ENCODE measurements around the gene SORCS2. TPM values are rescaled to one million over a fixed set of nuclear protein-coding genes. Genes with fewer than 3 reads are reported as not detected.
A peak's percentile ranks its signal among the peaks of the same experiment; 100 is the strongest.

Gene SORCS2
- total and polyA plus RNA-seq, 2 of the 8 experiments (the other 6 are each of a cell fraction or from before 2014, with no cell fraction given): 0.36 to 1.8 TPM

DNA sequence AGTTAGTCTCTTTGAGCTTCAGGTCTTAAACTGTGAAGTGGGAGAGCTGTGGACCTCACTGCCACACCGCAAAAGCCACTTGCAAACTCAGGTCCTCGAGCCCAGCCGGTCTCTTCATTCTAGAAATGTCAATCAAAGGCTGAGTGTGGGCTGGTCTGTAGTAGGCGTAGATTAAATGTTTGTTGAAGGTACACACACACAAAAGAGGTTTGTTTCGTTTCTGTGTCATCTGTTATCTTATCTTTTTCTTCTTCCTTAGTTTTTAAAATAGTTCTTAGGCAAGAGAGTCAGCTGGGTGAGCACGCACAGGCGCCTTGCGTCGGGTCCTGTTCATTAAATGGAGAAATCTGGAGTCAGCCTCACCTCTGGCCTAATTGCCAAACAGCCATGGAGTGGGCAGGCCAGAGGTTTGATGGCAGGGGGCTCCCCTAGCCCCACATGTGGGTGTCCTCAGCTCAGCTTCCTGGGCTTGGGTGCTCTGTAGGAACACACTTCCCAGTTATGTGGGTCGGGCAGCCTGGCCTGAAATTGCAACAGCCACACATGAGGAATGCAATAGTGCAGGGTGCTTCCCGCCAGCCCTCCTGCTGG, 243.2 kb downstream of the SORCS2 start:
- Histone ChIP-seq H2BK15ac (ENCODE audit: low read length) (no peak overlapping the region), H4K8ac (ENCODE audit: extremely low read depth, insufficient read depth, low read length) (no peak overlapping the region), H3K23ac (ENCODE audit: insufficient read length) (no peak overlapping the region), H3K36me3 (ENCODE audit: control insufficient read depth in 2 of 4, insufficient read depth in 4 of 4, low read length in 3 of 4) (no peaks in the 10 kb centered on the region), H2BK120ac (replicated peaks; ENCODE audit: low read depth, low read length) (peak overlapping the region; percentile 34), H3K4me2 (ENCODE audit: insufficient read depth in 1 of 2, low read depth in 2 of 2, low read length in 2 of 2) (no peak overlapping the region), H3K27ac (ENCODE audit: low read depth, low read length) (no peak overlapping the region), H3K79me1 (ENCODE audit: low read depth, low read length) (no peaks in the 10 kb centered on the region), H2AK5ac (ENCODE audit: low read depth, low read length) (no peak overlapping the region), H4K91ac (replicated peaks; ENCODE audit: insufficient read length, low read length) (no peak overlapping the region), H3K4me1 (replicated peaks in 1 of 4; ENCODE audit: control insufficient read depth in 3 of 4, insufficient read depth in 4 of 4, low read length in 3 of 4) (peaks cover 0 to 7% (median 6%) of the 10 kb centered on the region in 4 experiments; a peak in 4 of 7 replicates), H3K9me3 (ENCODE audit: insufficient read depth in 2 of 2, low read depth in 1 of 2, low read length in 1 of 2) (0 out of 4 replicates have a peak, but pooled peaks cover 0 to 9% of the 10 kb centered on the region in 2 experiments), H3K56ac (replicated peaks; ENCODE audit: insufficient read length, low read depth, low read length) (no peak overlapping the region), H3K27me3 (replicated peaks in 1 of 4; ENCODE audit: control insufficient read depth in 3 of 4, extremely low read depth in 1 of 4, insufficient read depth in 3 of 4, low read length in 3 of 4) (no peaks in the 10 kb centered on the region; a peak in 1 of 7 replicates), H3K79me2 (ENCODE audit: control insufficient read depth in 1 of 2, insufficient read depth in 2 of 2, low read length in 2 of 2) (no peaks in the 10 kb centered on the region), H2BK5ac (ENCODE audit: low read depth, low read length) (no peak overlapping the region), H3K4ac (replicated peaks; ENCODE audit: insufficient read length, low read depth, low read length) (peak overlapping the region; percentile 70), H3K4me3 (ENCODE audit: extremely low read depth in 1 of 4, insufficient read depth in 2 of 4, low read depth in 3 of 4, low read length in 4 of 4) (no peak overlapping the region), H4K5ac (ENCODE audit: insufficient read length, low read depth, low read length) (no peak overlapping the region), H2AFZ (ENCODE audit: low read length) (no peak overlapping the region), H2BK12ac (ENCODE audit: low read depth, low read length) (0 out of 2 replicates have a peak overlapping the region, but pooled peaks have one; percentile 50), H4K20me1 (replicated peaks in 1 of 2; ENCODE audit: control insufficient read depth in 1 of 2, insufficient read depth in 2 of 2, low read length in 2 of 2) (no peaks in the 10 kb centered on the region), H2BK20ac (ENCODE audit: low read length) (no peak overlapping the region), H3K9ac (replicated peaks in 1 of 4; ENCODE audit: extremely low read depth in 1 of 4, low read depth in 3 of 4, low read length in 3 of 4) (no peak overlapping the region), H3K14ac (ENCODE audit: insufficient read length) (no peak overlapping the region), H3K23me2 (ENCODE audit: low read depth, low read length) (no peaks in the 10 kb centered on the region), H3K18ac (ENCODE audit: extremely low read depth, low read length) (no peak overlapping the region; the same call in 1 of the 2 replicates)
- DNase-seq (ENCODE audit: low read depth in 1 of 2, low spot score in 2 of 2) (no peak), FAIRE-seq (no peak)
- ChIA-PET POLR2A (ENCODE audit: partially characterized antibody) (interaction anchor here (1.1 kb wide), 1 partner anchor 9 kb away, joined by 3 read pairs; no protein-coding TSS in a partner anchor), CTCF (ENCODE audit: partially characterized antibody) (interaction anchor here (0.8 to 1.5 kb wide), 3 partner anchors 18 to 96 kb away, joined by 3 read pairs; no protein-coding TSS in a partner anchor)
- 91% methylated on average over 11 of the region's 11 CpGs; no CpG with 5 or more reads in 1 of the 2 experiments for WGBS, 2 experiments (ENCODE audit: extremely low coverage in 1 of 2, insufficient coverage in 1 of 2, insufficient read length in 1 of 2, insufficient replicate concordance in 2 of 2, low coverage in 1 of 2, low lambda C conversion rate in 2 of 2, missing lambda C conversion rate in 1 of 2)
- TF ChIP-seq POU5F1 (IDR thresholded peaks at IDR 0.05; ENCODE audit: low read depth, low read length) (no peak), RXRA (IDR thresholded peaks at IDR 0.05; ENCODE audit: insufficient read depth, low read depth, low read length) (no peak), RBBP5 (IDR thresholded peaks at IDR 0.05; ENCODE audit: borderline replicate concordance, low read depth, low read length) (no peak), HDAC6 (IDR thresholded peaks at IDR 0.05; ENCODE audit: low read depth, low read length) (no peak), FOSL1 (IDR thresholded peaks at IDR 0.05; ENCODE audit: insufficient read depth, low read depth, low read length) (no peak), NANOG (IDR thresholded peaks at IDR 0.05; ENCODE audit: insufficient read depth, low read depth, low read length, poor library complexity, severe bottlenecking) (no peak), CHD2 (IDR thresholded peaks at IDR 0.05; ENCODE audit: low read length) (no peak), SIX5 (IDR thresholded peaks at IDR 0.05; ENCODE audit: low read depth, low read length) (no peak), GTF2F1 (IDR thresholded peaks at IDR 0.05; ENCODE audit: borderline replicate concordance, low read depth, low read length) (no peak), ASH2L (IDR thresholded peaks at IDR 0.05; ENCODE audit: low read length) (no peak), CTBP2 (IDR thresholded peaks at IDR 0.05; ENCODE audit: borderline replicate concordance, insufficient read depth, insufficient read length, low read length) (no peak), KDM4A (IDR thresholded peaks at IDR 0.05; ENCODE audit: low read depth, low read length, severe bottlenecking) (no peak), CBX8 (IDR thresholded peaks at IDR 0.05; ENCODE audit: borderline replicate concordance, low read depth, low read length) (no peak)
